ENCODE data around the gene CALM1.

GRCh38 chr14:90383126-90383730 is 13.6 kb upstream of the CALM1 start:
- peak in 2 of 4 donors; percentile 87 to 95 for TF ChIP-seq POLR2A (IDR thresholded peaks at IDR 0.05)
- TF ChIP-seq CTCF (IDR thresholded peaks at IDR 0.05) = peak in 2 of 7 experiments; percentile 12 to 26
- no peak for TF ChIP-seq EP300 (IDR thresholded peaks at IDR 0.05)
- TF ChIP-seq POLR2AphosphoS5 (IDR thresholded peaks at IDR 0.05) = peak; percentile 94 to 99 (median 99)
